Germinal center (tissue), 1 donor: ENCODE measurements around the gene NLN.

Experiments used
- DNase-seq: peaks from one replicate; pipeline ENCODE4 v3.0.0; 2012; ENCODE audit warnings: mixed read lengths, low spot score

Gene NLN

GRCh38 chr5:65873181-65873750 lies 151.3 kb downstream of the NLN start:
- DNase-seq = no peak

- no peak for DNase-seq
Measured at GRCh38 chr5:65874241-65874640, 152.2 kb downstream of the NLN start.

- no peak for DNase-seq
Measured at GRCh38 chr5:65876496-65876895, 154.5 kb downstream of the NLN start.

- no peak for DNase-seq
Measured at GRCh38 chr5:65876970-65877369, 155.0 kb downstream of the NLN start.
